Caco-2 (cell line): ENCODE results near the gene FBXL7. TPM values are rescaled to one million over a fixed set of nuclear protein-coding genes. Genes with fewer than 3 reads are reported as not detected.

Source experiments
- BruUV-seq: library from RNA; stranded (reverse); fragments of 400-500 nt; replicated peaks from 2 replicates; lab custom pipeline; 2021; lab: Mats Ljungman, UMichigan
- CTCF ChIA-PET: fragments of 300-600 bp; sonication (Branson Sonifier 250); formaldehyde crosslinking; loops from one replicate; lab custom pipeline; 2022; ENCODE audit warnings: antibody characterized with exemption; lab: Charles Lee
- POLR2A ChIA-PET: fragments of 300-600 bp; sonication (Branson Sonifier 250); formaldehyde crosslinking; loops from one replicate; lab custom pipeline; 2022; ENCODE audit warnings: antibody characterized with exemption; lab: Charles Lee
- DNase-seq, 2 experiments: peaks; one replicate each; pipeline versions ENCODE4 v3.0.0 to v3.0.0-alpha.2; 2020 to 2022
- H3K27me3 ChIP-seq: replicated peaks from 2 replicates; pipeline ENCODE4 v1.6.0; 2011; ENCODE audit warnings: low read length; ENCODE audit not compliant: control insufficient read depth, insufficient read depth
- H3K36me3 ChIP-seq: 2 replicates; pipeline ENCODE4 v1.5.1; 2011; ENCODE audit warnings: low read length; ENCODE audit not compliant: control insufficient read depth, insufficient read depth
- H3K4me1 ChIP-seq: fragments of 250-450 bp; sonication (Bioruptor Pico); 2 replicates; pipeline ENCODE4 v1.5.1; 2020; ENCODE audit warnings: mild to moderate bottlenecking
- H3K4me3 ChIP-seq: 2 replicates; pipeline ENCODE4 v1.5.1; 2011; ENCODE audit warnings: low read depth, mild to moderate bottlenecking, control low read depth, low read length
- H3K9me3 ChIP-seq: fragments of 250-450 bp; sonication (Bioruptor Pico); 2 replicates; pipeline ENCODE4 v1.5.1; 2020; ENCODE audit warnings: mild to moderate bottlenecking, moderate library complexity
- H3K27ac Mint-ChIP-seq: one replicate; pipeline ENCODE4 v1.8.0; 2022; ENCODE audit warnings: mixed read lengths; ENCODE audit not compliant: unreplicated experiment
- H3K27me3 Mint-ChIP-seq: one replicate; pipeline ENCODE4 v1.8.0; 2022; ENCODE audit warnings: mixed read lengths; ENCODE audit not compliant: insufficient read depth, unreplicated experiment
- H3K36me3 Mint-ChIP-seq: one replicate; pipeline ENCODE4 v1.8.0; 2022; ENCODE audit warnings: mild to moderate bottlenecking, mixed read lengths; ENCODE audit not compliant: insufficient read depth, unreplicated experiment
- H3K4me1 Mint-ChIP-seq: one replicate; pipeline ENCODE4 v1.8.0; 2022; ENCODE audit warnings: low read depth, mixed read lengths; ENCODE audit not compliant: unreplicated experiment
- H3K4me3 Mint-ChIP-seq: one replicate; pipeline ENCODE4 v1.8.0; 2022; ENCODE audit warnings: mild to moderate bottlenecking, moderate library complexity, mixed read lengths; ENCODE audit not compliant: unreplicated experiment
- H3K9me3 Mint-ChIP-seq: one replicate; pipeline ENCODE4 v1.8.0; 2022; ENCODE audit warnings: mixed read lengths; ENCODE audit not compliant: unreplicated experiment
- CTCF ChIP-seq, 2 experiments: fragments of 200-600 bp in 1 of 2; IDR thresholded peaks; 1 replicate in 1 of 2; 2 replicates in 1 of 2; pipeline versions ENCODE4 v1.5.1 to v1.8.0; 2011 to 2022; ENCODE audit warnings: antibody characterized with exemption in 1 of 2, control low read depth in 1 of 2, inconsistent platforms in 1 of 2, low read depth in 1 of 2, low read length in 1 of 2, mild to moderate bottlenecking in 1 of 2, moderate library complexity in 1 of 2; ENCODE audit not compliant: insufficient read depth in 1 of 2, severe bottlenecking in 1 of 2, unreplicated experiment in 1 of 2
- intact Hi-C: fragments of 100-400 bp; cut with micrococcal nuclease; formaldehyde crosslinking; loops from one replicate; pipeline ENCODE4 v1.10.0; 2022; ENCODE audit not compliant: unreplicated experiment
- total RNA-seq: library from RNA; stranded (reverse); gene quantifications from 2 replicates; pipeline ENCODE4 v1.2.3, GENCODE V29; 2022

Gene FBXL7
- total RNA-seq, 1 experiment from 2014 or later: not detected

- Histone ChIP-seq H3K27me3 (no peaks in the 10 kb centered on the region), H3K4me3 (no peak overlapping the region), H3K9me3 (no peaks in the 10 kb centered on the region), H3K36me3 (no peaks in the 10 kb centered on the region), H3K4me1 (no peaks in the 10 kb centered on the region)
- no peaks in the 10 kb centered on the region for H3K27me3 Mint-ChIP-seq
- ChIA-PET CTCF (no interaction called here), POLR2A (no interaction called here)
- H3K36me3 Mint-ChIP-seq: no peaks in the 10 kb centered on the region
- no peaks in the 10 kb centered on the region for H3K4me1 Mint-ChIP-seq
- H3K4me3 Mint-ChIP-seq: no peak overlapping the region
- peak; percentile 16 to 41 for DNase-seq
- TF ChIP-seq CTCF (IDR thresholded peaks at IDR 0.05; ENCODE audit: insufficient read depth in 1 of 2, low read depth in 1 of 2, low read length in 1 of 2, severe bottlenecking in 1 of 2, unreplicated experiment in 1 of 2): peak; percentile 29 to 47
- BruUV-seq: no TSS peak
- H3K27ac Mint-ChIP-seq: no peak overlapping the region
- intact Hi-C loops: loop anchor here (1.0 kb wide), 1 partner anchor 312 kb away; no protein-coding TSS in a partner anchor
- no peaks in the 10 kb centered on the region for H3K9me3 Mint-ChIP-seq
Observed at GRCh38 chr5:15683332-15683731, 183.4 kb downstream of the FBXL7 start.

DNA sequence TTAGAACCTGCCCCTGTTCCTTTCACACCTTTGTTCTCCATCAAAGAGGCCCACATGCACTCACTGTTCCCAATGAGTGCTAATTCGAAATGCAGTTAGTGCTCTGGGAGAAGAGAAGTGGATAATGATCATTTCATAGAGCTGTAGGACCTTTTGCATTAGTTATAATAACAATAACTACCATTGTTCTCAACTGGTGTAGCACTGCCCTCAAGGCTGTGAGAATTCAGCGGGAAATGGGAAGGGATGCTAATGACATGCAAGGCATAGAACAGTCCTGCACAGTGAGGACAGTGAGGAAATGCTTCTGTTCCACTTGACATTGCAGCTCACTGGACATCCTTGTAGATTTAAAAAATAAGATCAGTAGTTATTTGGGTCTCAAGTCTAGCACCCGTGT lies 187.4 kb downstream of the FBXL7 start:
- Histone ChIP-seq H3K9me3 (no peaks in the 10 kb centered on the region), H3K36me3 (no peaks in the 10 kb centered on the region), H3K4me3 (no peak overlapping the region), H3K4me1 (no peaks in the 10 kb centered on the region), H3K27me3 (no peaks in the 10 kb centered on the region)
- DNase-seq: no peak
- no TSS peak for BruUV-seq
- no peak overlapping the region for H3K27ac Mint-ChIP-seq
- ChIA-PET CTCF (no interaction called here), POLR2A (no interaction called here)
- H3K27me3 Mint-ChIP-seq: peaks cover 10% of the 10 kb centered on the region
- no peak overlapping the region for H3K4me3 Mint-ChIP-seq
- intact Hi-C loops: no loop called here
- H3K36me3 Mint-ChIP-seq: no peaks in the 10 kb centered on the region
- H3K4me1 Mint-ChIP-seq: no peaks in the 10 kb centered on the region
- no peak for TF ChIP-seq CTCF (IDR thresholded peaks at IDR 0.05; ENCODE audit: insufficient read depth in 1 of 2, low read depth in 1 of 2, low read length in 1 of 2, severe bottlenecking in 1 of 2, unreplicated experiment in 1 of 2)
- no peaks in the 10 kb centered on the region for H3K9me3 Mint-ChIP-seq

DNA sequence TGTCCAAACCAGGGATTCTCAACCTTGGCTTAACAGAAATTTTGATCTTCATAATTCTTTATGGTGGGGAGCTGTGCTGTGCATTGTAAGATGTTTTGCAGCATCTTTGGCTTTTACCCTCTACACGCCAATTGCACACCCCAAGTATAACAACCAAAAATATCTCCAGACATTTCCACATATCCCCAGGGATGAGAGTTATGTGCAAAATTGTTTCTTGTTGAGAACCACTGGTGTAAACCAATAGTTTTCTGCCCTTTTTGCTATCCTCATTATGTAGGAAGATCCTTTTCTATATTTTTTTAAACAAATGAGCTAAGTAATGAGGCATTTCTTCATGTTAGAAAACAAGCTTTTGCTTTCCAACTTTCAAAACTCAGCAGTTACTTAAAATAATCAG lies 189.9 kb downstream of the FBXL7 start:
- Histone ChIP-seq H3K4me1 (no peaks in the 10 kb centered on the region), H3K27me3 (no peaks in the 10 kb centered on the region), H3K9me3 (no peaks in the 10 kb centered on the region), H3K4me3 (no peak overlapping the region), H3K36me3 (no peaks in the 10 kb centered on the region)
- no peak for DNase-seq
- Mint-ChIP-seq H3K4me1 (no peaks in the 10 kb centered on the region), H3K27me3 (peaks cover 13% of the 10 kb centered on the region), H3K27ac (no peak overlapping the region), H3K9me3 (no peaks in the 10 kb centered on the region), H3K36me3 (no peaks in the 10 kb centered on the region), H3K4me3 (no peak overlapping the region)
- BruUV-seq: no TSS peak
- POLR2A ChIA-PET: no interaction called here
- TF ChIP-seq CTCF (IDR thresholded peaks at IDR 0.05; ENCODE audit: insufficient read depth in 1 of 2, low read depth in 1 of 2, low read length in 1 of 2, severe bottlenecking in 1 of 2, unreplicated experiment in 1 of 2): no peak
- CTCF ChIA-PET: no interaction called here
- intact Hi-C loops: no loop called here
